GM23338 (cell line): ENCODE results near the gene KRT83. TPM values are rescaled to one million over a fixed set of nuclear protein-coding genes. Genes with fewer than 3 reads are reported as not detected.

Experiments
- ATAC-seq: fragments of 200-7000 bp; cut with Tn5 transposase; 3 replicates; pipeline ENCODE4 v1.9.1; 2020
- DNase-seq: peaks from one replicate; pipeline ENCODE4 v3.0.0-alpha.2; 2015; ENCODE audit warnings: low spot score
- H2AFZ ChIP-seq: fragments of 200-600 bp; sonication (generic); 2 replicates; pipeline ENCODE4 v1.8.0; 2016; ENCODE audit warnings: antibody characterized with exemption, mild to moderate bottlenecking, moderate library complexity
- H3F3A ChIP-seq: fragments of 200-600 bp; sonication (generic); replicated peaks from 2 replicates; pipeline ENCODE4 v1.8.0; 2017; ENCODE audit warnings: antibody characterized with exemption, mixed run types, low read depth
- H3K27ac ChIP-seq: fragments of 200-600 bp; sonication (generic); 2 replicates; pipeline ENCODE4 v1.6.1; 2016; ENCODE audit warnings: low read depth
- H3K27me3 ChIP-seq: fragments of 200-600 bp; sonication (generic); 2 replicates; pipeline ENCODE4 v1.8.0; 2016; ENCODE audit warnings: mild to moderate bottlenecking, mixed run types, moderate library complexity; ENCODE audit not compliant: insufficient read depth
- H3K36me3 ChIP-seq: fragments of 200-600 bp; sonication (generic); 2 replicates; pipeline ENCODE4 v1.8.0; 2016; ENCODE audit warnings: mild to moderate bottlenecking; ENCODE audit not compliant: insufficient read depth
- H3K4me1 ChIP-seq: fragments of 200-600 bp; sonication (generic); 2 replicates; pipeline ENCODE4 v1.8.0; 2016; ENCODE audit warnings: mild to moderate bottlenecking, moderate library complexity; ENCODE audit not compliant: insufficient read depth
- H3K4me2 ChIP-seq: fragments of 200-600 bp; sonication (generic); 2 replicates; pipeline ENCODE4 v1.7.1; 2017; ENCODE audit warnings: mixed run types
- H3K4me3 ChIP-seq: fragments of 200-600 bp; sonication (generic); 2 replicates; pipeline ENCODE4 v1.6.1; 2016; ENCODE audit warnings: mixed run types
- H3K79me2 ChIP-seq: fragments of 200-600 bp; sonication (generic); replicated peaks from 2 replicates; pipeline ENCODE4 v1.8.0; 2017; ENCODE audit warnings: mild to moderate bottlenecking; ENCODE audit not compliant: insufficient read depth
- H3K9me2 ChIP-seq: fragments of 200-600 bp; sonication (generic); 2 replicates; pipeline ENCODE4 v1.8.0; 2017; ENCODE audit not compliant: insufficient read depth
- H4K20me1 ChIP-seq: fragments of 200-600 bp; sonication (generic); replicated peaks from 2 replicates; pipeline ENCODE4 v1.8.0; 2017; ENCODE audit warnings: mild to moderate bottlenecking; ENCODE audit not compliant: insufficient read depth
- H3K27ac Mint-ChIP-seq: 2 replicates; pipeline ENCODE4 v1.8.0; 2020; ENCODE audit warnings: inconsistent platforms, mild to moderate bottlenecking, moderate library complexity, mixed read lengths
- H3K27me3 Mint-ChIP-seq: 3 replicates; pipeline ENCODE4 v1.8.0; 2022; ENCODE audit warnings: low read depth, mild to moderate bottlenecking, moderate library complexity, mixed read lengths, inconsistent platforms; ENCODE audit not compliant: insufficient read depth, poor library complexity
- H3K36me3 Mint-ChIP-seq: 3 replicates; pipeline ENCODE4 v1.8.0; 2021; ENCODE audit warnings: low read depth, mild to moderate bottlenecking, inconsistent platforms, moderate library complexity, mixed read lengths
- H3K4me1 Mint-ChIP-seq: 3 replicates; pipeline ENCODE4 v1.8.0; 2020; ENCODE audit warnings: mild to moderate bottlenecking, inconsistent platforms, mixed read lengths
- H3K4me3 Mint-ChIP-seq: 3 replicates; pipeline ENCODE4 v1.8.0; 2021; ENCODE audit warnings: moderate library complexity, mild to moderate bottlenecking, inconsistent platforms, mixed read lengths
- H3K9me3 Mint-ChIP-seq: 3 replicates; pipeline ENCODE4 v1.8.0; 2020; ENCODE audit warnings: moderate library complexity, mild to moderate bottlenecking, inconsistent platforms, mixed read lengths
- CREB1 ChIP-seq: fragments of 250-450 bp; sonication (Bioruptor Pico); IDR thresholded peaks from 2 replicates; pipeline ENCODE4 v1.5.0; 2020; ENCODE audit warnings: low read depth, mild to moderate bottlenecking, moderate library complexity
- CTCF ChIP-seq, 2 experiments: fragments of 200-600 bp in 1 of 2; sonication (generic) in 1 of 2; conservative IDR thresholded peaks; 2 replicates each; pipeline versions ENCODE4 v1.5.1 to v1.6.1; 2016 to 2017; ENCODE audit warnings: antibody characterized with exemption in 2 of 2, low read depth in 2 of 2, mild to moderate bottlenecking in 2 of 2, moderate library complexity in 1 of 2
- ETS1 ChIP-seq: IDR thresholded peaks from 2 replicates; pipeline ENCODE4 v1.6.1; 2016; ENCODE audit warnings: antibody characterized with exemption
- EZH2 ChIP-seq: fragments of 200-600 bp; sonication (generic); IDR thresholded peaks from one replicate; pipeline ENCODE4 v1.8.0; 2017; ENCODE audit warnings: antibody characterized with exemption, mild to moderate bottlenecking, low read depth; ENCODE audit not compliant: unreplicated experiment
- EZH2phosphoT487 ChIP-seq: fragments of 200-600 bp; sonication (generic); IDR thresholded peaks from one replicate; pipeline ENCODE4 v1.8.1; 2018; ENCODE audit warnings: antibody characterized with exemption; ENCODE audit not compliant: unreplicated experiment
- JUNB ChIP-seq: IDR thresholded peaks from one replicate; pipeline ENCODE4 v1.6.1; 2016; ENCODE audit warnings: antibody characterized with exemption; ENCODE audit not compliant: unreplicated experiment
- POLR2AphosphoS5 ChIP-seq: IDR thresholded peaks from 2 replicates; pipeline ENCODE4 v1.6.1; 2016; ENCODE audit warnings: antibody characterized with exemption, low read depth
- STAT1 ChIP-seq: IDR thresholded peaks from one replicate; pipeline ENCODE4 v1.6.1; 2016; ENCODE audit warnings: antibody characterized with exemption; ENCODE audit not compliant: unreplicated experiment
- ZNF331 ChIP-seq: fragments of 250-450 bp; sonication (Bioruptor Pico); IDR thresholded peaks from 2 replicates; pipeline ENCODE4 v1.5.0; 2020; ENCODE audit warnings: low read depth, mild to moderate bottlenecking, moderate library complexity
- ZNF462 ChIP-seq: fragments of 250-450 bp; sonication (Bioruptor Pico); IDR thresholded peaks from 2 replicates; pipeline ENCODE4 v1.5.0; 2020; ENCODE audit warnings: mild to moderate bottlenecking, moderate library complexity
- polyA plus RNA-seq: library from polyadenylated mRNA; unstranded; fragments of >200 nt; fragmentation: Nextera tagmentation; extraction: Ambion mirVana; gene quantifications from 2 replicates; pipeline ENCODE4 v1.2.1, GENCODE V29; 2016
- total RNA-seq: library from RNA; depleted of rRNA; stranded (reverse); fragments of >200 nt; shearing (Covaris generic); gene quantifications from 2 replicates; pipeline ENCODE4 v1.2.3, GENCODE V29; 2014

The KRT83 gene
- total and polyA plus RNA-seq, 2 experiments from 2014 or later, result not detected

GRCh38 chr12:52268212-52268611 is 53.0 kb downstream of the KRT83 start:
- Mint-ChIP-seq H3K36me3 (no peaks in the 10 kb centered on the region), H3K4me3 (no peak overlapping the region), H3K4me1 (no peaks in the 10 kb centered on the region), H3K9me3 (no peaks in the 10 kb centered on the region), H3K27ac (no peak overlapping the region), H3K27me3 (peaks cover 2% of the 10 kb centered on the region)
- Histone ChIP-seq H3K36me3 (no peaks in the 10 kb centered on the region), H3K79me2 (no peaks in the 10 kb centered on the region), H3K4me3 (no peak overlapping the region), H4K20me1 (no peaks in the 10 kb centered on the region), H3K27me3 (no peaks in the 10 kb centered on the region), H3K4me1 (no peaks in the 10 kb centered on the region), H3K4me2 (no peak overlapping the region), H3K27ac (no peak overlapping the region), H3K9me2 (peaks cover 9% of the 10 kb centered on the region; the same call in 1 of the 2 replicates), H3F3A (no peaks in the 10 kb centered on the region), H2AFZ (no peak overlapping the region)
- no peak for ATAC-seq
- no peak for TF ChIP-seq ETS1
- TF ChIP-seq CREB1 (CRISPR knock-in tag), result no peak
- TF ChIP-seq EZH2phosphoT487, result no peak
- TF ChIP-seq STAT1, result no peak
- no peak for TF ChIP-seq EZH2
- no peak for TF ChIP-seq CTCF (conservative IDR thresholded peaks at IDR 0.05; ENCODE audit: low read depth in 2 of 2)
- no peak for TF ChIP-seq ZNF331
- TF ChIP-seq JUNB, result no peak
- TF ChIP-seq ZNF462 (CRISPR knock-in tag), result no peak
- no peak for TF ChIP-seq POLR2AphosphoS5
- no peak for DNase-seq
